Esophagus (tissue), 2 donors: ENCODE results near the gene SAMD13. TPM values are rescaled to one million over a fixed set of nuclear protein-coding genes. Genes with fewer than 3 reads are reported as not detected.

Experiments
- H3K27ac ChIP-seq, 2 donors: one replicate each; pipeline ENCODE4 v1.5.1; 2013; ENCODE audit warnings: low read depth in 2 of 2, mild to moderate bottlenecking in 2 of 2, inconsistent platforms in 1 of 2, low read length in 1 of 2, moderate library complexity in 1 of 2
- H3K27me3 ChIP-seq, 2 donors: one replicate each; pipeline ENCODE4 v1.6.1; 2013; ENCODE audit warnings: low read length in 2 of 2, control low read depth in 1 of 2, mild to moderate bottlenecking in 1 of 2; ENCODE audit not compliant: insufficient read depth in 2 of 2, control insufficient read depth in 1 of 2
- H3K36me3 ChIP-seq, 2 donors: one replicate each; pipeline ENCODE4 v1.6.1; 2013; ENCODE audit warnings: low read length in 1 of 2; ENCODE audit not compliant: control insufficient read depth in 2 of 2, insufficient read depth in 2 of 2
- H3K4me1 ChIP-seq, 2 donors: one replicate each; pipeline ENCODE4 v1.6.1; 2013; ENCODE audit warnings: low read length in 1 of 2; ENCODE audit not compliant: control insufficient read depth in 2 of 2, insufficient read depth in 2 of 2
- H3K4me3 ChIP-seq, 2 donors: one replicate each; pipeline ENCODE4 v1.5.1; 2013; ENCODE audit warnings: low read length in 2 of 2, mild to moderate bottlenecking in 2 of 2, low read depth in 1 of 2, moderate library complexity in 1 of 2
- H3K9me3 ChIP-seq, 2 donors: one replicate each; pipeline ENCODE4 v1.6.1; 2013; ENCODE audit warnings: mild to moderate bottlenecking in 2 of 2, low read depth in 1 of 2, low read length in 1 of 2, moderate library complexity in 1 of 2; ENCODE audit not compliant: control insufficient read depth in 2 of 2, insufficient read depth in 1 of 2
- WGBS, 2 donors: extraction: QIAGEN DNeasy Blood & Tissue Kit; methylation state at CpG; one replicate each; pipeline ENCODE4 v1.1.7; 2013; 5-methylcytosine and 5-hydroxymethylcytosine counted together
- polyA plus RNA-seq, 2 donors: library from polyadenylated mRNA; stranded (reverse); fragments of 200-250 nt; gene quantifications; one replicate each; pipeline ENCODE4 v1.2.3, GENCODE V29; 2013
- donor health status: healthy with polysubstance abuse.
- donor health status: Bipolar disorder and iron deficiency.

Gene SAMD13
- polyA plus RNA-seq, 2 donors, result 0.45 to 0.59 TPM

DNA sequence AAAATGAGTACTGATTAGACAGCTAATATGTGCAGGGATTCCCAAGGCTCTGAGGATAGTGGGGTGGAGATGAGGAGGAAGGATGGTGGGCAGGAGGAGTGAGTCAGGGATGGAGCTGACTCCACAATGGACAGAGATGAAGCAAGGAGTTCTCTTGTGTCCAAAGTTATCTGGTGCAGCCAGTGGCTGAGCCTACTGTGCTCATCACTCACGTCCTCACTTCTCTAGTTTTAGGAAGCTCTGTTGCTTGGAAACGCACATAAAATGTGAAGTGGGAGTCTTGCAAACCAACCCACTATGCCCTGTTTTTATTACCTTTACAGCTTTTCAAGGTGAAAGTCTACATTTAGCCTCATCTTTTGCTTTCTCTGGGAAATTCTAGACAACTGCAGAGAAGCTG, 36.5 kb upstream of the SAMD13 start:
- no peaks in the 10 kb centered on the region for H3K9me3 ChIP-seq
- H3K4me3 ChIP-seq, result no peak overlapping the region
- no peaks in the 10 kb centered on the region for H3K36me3 ChIP-seq
- H3K4me1 ChIP-seq, result no peaks in the 10 kb centered on the region
- 83 to 90% methylated on average over 2 of the region's 2 CpGs for WGBS, 2 donors
- no peak overlapping the region for H3K27ac ChIP-seq
- H3K27me3 ChIP-seq, result no peaks in the 10 kb centered on the region

DNA sequence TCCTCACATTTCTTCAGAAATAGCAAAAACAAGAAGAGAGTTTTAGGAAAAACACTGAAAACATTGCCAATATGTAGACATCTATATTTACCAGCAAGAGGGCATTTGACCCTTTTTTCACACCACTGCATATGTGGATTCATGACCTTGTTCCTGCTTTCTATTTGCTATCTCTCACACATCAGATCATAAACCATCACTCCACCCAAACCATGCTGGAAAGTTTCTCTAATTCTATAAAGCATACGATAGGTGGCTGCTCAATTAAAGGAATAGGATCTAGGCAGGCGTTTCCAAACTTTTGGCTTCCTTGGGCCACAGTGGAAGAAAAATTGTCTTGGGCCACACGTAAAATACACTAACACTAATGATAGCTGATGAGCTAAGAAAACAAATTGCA, 35.6 kb upstream of the SAMD13 start:
- peaks cover 0 to 1% of the 10 kb centered on the region in 2 donors for H3K4me1 ChIP-seq
- H3K36me3 ChIP-seq, result no peaks in the 10 kb centered on the region
- no peaks in the 10 kb centered on the region for H3K27me3 ChIP-seq
- 91 to 94% methylated on average over 3 of the region's 3 CpGs for WGBS, 2 donors
- no peaks in the 10 kb centered on the region for H3K9me3 ChIP-seq
- H3K27ac ChIP-seq, result no peak overlapping the region
- H3K4me3 ChIP-seq, result no peak overlapping the region

DNA sequence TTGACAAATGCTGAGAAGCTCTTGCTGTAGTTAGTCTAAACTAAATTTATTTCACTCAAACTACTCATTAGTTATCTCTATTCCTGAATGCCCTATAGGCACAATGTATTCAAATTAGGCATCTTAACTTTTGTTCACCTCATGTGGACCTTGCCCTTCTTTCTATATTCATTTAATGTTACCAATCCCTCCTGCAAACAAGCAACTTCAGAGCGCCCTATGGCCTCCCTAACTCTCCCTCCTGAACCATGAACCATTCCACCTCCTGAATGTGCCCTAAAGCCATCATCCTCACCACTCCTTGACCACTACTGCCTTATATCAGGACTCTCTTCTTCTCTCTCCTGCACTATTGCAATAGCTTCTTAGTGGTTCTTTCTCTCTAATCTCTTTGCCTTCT, 34.8 kb upstream of the SAMD13 start:
- no peak overlapping the region for H3K27ac ChIP-seq
- H3K4me1 ChIP-seq, result peaks cover 0 to 3% of the 10 kb centered on the region in 2 donors
- H3K4me3 ChIP-seq, result no peak overlapping the region
- H3K36me3 ChIP-seq, result no peaks in the 10 kb centered on the region
- H3K9me3 ChIP-seq, result no peaks in the 10 kb centered on the region
- H3K27me3 ChIP-seq, result no peaks in the 10 kb centered on the region
- WGBS, 2 donors, result 0 to 3% methylated on average over 1 of the region's 1 CpG

DNA sequence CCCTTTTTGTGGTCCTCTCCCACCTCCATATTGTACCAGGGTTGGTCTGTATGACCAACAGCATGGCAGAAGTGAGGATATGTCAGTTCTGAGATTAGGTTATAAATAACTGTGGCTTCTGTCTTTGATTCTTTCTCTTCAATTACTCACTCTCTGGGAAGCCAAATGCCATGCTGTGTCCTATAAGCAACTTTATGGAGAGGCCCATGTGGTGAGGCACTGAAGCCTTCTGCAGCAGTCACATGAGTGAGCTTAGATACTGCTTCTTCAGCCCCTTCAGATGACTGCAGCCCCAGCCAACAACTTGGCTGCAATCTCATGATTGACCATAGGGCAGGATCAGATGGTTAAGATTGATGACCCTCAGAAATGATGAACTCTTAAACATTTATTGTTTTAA, 34.0 kb upstream of the SAMD13 start:
- Histone ChIP-seq H3K9me3 (no peaks in the 10 kb centered on the region), H3K27me3 (no peaks in the 10 kb centered on the region), H3K27ac (no peak overlapping the region), H3K4me3 (no peak overlapping the region), H3K36me3 (no peaks in the 10 kb centered on the region), H3K4me1 (peaks cover 0 to 3% of the 10 kb centered on the region in 2 donors)

DNA sequence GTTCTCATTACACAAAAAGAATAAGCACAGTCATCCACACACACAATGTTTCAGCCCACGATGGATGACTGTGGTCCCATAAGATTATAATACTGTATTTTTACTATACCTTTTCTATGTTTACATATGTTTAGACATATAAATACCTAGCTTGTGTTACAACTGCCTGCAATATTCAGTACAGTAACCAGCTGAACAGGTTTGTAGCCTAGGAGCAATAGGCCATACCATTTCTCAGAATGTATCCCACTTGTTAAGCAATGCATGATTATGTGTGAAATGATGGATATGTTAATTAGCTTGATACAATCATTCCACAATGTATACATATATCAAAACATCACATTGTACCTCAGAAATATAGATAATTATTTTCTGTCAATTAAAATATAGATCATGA, 33.2 kb upstream of the SAMD13 start:
- 63 to 66% methylated on average over 1 of the region's 1 CpG for WGBS, 2 donors
- Histone ChIP-seq H3K9me3 (no peaks in the 10 kb centered on the region), H3K4me3 (no peak overlapping the region), H3K27ac (no peak overlapping the region), H3K4me1 (peaks cover 0 to 3% of the 10 kb centered on the region in 2 donors), H3K27me3 (no peaks in the 10 kb centered on the region), H3K36me3 (no peaks in the 10 kb centered on the region)

DNA sequence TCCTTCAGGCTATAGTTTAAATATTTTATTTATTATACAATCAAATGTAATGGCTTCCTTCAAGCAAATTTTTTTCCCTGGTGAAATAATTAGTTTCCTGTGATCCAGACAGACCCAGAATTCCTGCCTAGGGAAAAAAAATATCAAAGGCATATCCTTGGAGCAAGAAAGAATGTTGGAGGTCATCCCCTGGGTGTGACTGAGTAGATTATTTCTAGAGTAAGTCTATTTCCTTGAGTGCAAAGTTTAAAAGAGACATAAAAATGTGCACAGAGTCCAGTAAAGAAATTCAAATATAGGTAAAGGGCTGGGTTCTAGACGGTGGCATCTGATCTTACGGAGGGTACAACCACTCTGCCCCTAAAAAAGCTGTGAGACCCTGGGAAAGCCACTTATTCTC, 32.2 kb upstream of the SAMD13 start:
- H3K4me1 ChIP-seq, result peaks cover 0 to 3% of the 10 kb centered on the region in 2 donors
- no peak overlapping the region for H3K27ac ChIP-seq
- no peak overlapping the region for H3K4me3 ChIP-seq
- no peaks in the 10 kb centered on the region for H3K9me3 ChIP-seq
- no peaks in the 10 kb centered on the region for H3K36me3 ChIP-seq
- 24 to 41% methylated on average over 2 of the region's 2 CpGs for WGBS, 2 donors
- H3K27me3 ChIP-seq, result no peaks in the 10 kb centered on the region

DNA sequence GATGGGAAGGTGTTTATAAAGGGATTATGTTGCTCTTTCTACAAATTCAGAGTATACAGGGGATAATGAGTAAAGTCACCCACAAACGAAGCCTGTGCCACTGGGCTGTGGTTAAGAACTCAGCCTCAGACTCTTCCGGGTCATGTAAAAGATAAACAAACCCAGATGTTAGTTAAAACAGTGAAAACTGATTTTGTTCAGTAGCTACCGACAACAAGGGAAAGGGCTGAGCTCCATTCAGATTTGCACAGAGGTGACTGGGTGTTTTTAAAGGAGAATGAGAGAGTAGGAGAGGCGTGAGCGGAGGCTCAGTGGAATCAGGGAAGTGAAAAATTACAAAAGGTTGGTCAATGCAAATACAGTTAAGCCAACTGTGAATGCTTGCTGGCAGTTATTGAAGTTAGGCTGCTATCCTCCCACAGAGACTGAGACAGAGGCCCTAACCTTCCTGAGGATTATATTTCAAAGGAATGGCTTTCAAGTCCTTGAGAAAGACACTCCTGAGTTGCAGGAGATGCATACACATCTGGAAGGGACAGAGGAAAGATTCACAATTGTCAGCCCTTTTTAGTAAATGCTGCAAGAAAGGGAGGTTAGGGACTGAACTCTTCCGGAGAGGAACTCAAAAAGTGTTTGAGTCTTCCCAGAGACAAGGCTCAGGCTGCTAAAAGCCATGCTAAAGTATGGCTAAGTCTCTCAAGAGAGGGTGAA, 29.9 kb upstream of the SAMD13 start:
- no peaks in the 10 kb centered on the region for H3K9me3 ChIP-seq
- 33 to 38% methylated on average over 6 of the region's 6 CpGs for WGBS, 2 donors
- H3K27me3 ChIP-seq, result no peaks in the 10 kb centered on the region
- H3K4me1 ChIP-seq, result peaks cover 0 to 3% of the 10 kb centered on the region in 2 donors
- H3K36me3 ChIP-seq, result no peaks in the 10 kb centered on the region
- peak overlapping the region; percentile 78 to 86 for H3K27ac ChIP-seq
- H3K4me3 ChIP-seq, result no peak overlapping the region

DNA sequence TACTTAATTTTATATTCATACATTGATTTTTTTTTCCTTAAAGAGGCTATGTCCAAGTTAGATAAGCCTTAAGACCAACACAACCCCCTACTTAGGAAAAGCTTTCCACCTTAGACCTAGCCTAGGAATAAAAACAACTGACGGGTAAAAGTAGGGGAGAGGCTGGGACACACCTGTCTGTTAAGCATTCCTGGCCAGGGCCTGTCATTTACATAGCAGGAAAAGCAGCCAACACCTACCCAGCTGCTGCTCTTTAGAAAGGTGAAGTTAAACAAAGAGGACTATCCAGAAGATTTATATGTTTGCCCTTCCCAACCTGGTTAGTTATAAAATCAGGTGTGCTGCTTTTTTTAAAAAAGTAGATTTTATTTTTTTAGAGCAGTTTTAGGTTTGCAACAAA, 29.1 kb upstream of the SAMD13 start:
- WGBS, 2 donors, result 54 to 66% methylated on average over 1 of the region's 1 CpG
- H3K36me3 ChIP-seq, result no peaks in the 10 kb centered on the region
- H3K27me3 ChIP-seq, result no peaks in the 10 kb centered on the region
- peak overlapping the region; percentile 13 to 58 for H3K27ac ChIP-seq
- peaks cover 0 to 3% of the 10 kb centered on the region in 2 donors for H3K4me1 ChIP-seq
- H3K4me3 ChIP-seq, result no peak overlapping the region
- H3K9me3 ChIP-seq, result no peaks in the 10 kb centered on the region

DNA sequence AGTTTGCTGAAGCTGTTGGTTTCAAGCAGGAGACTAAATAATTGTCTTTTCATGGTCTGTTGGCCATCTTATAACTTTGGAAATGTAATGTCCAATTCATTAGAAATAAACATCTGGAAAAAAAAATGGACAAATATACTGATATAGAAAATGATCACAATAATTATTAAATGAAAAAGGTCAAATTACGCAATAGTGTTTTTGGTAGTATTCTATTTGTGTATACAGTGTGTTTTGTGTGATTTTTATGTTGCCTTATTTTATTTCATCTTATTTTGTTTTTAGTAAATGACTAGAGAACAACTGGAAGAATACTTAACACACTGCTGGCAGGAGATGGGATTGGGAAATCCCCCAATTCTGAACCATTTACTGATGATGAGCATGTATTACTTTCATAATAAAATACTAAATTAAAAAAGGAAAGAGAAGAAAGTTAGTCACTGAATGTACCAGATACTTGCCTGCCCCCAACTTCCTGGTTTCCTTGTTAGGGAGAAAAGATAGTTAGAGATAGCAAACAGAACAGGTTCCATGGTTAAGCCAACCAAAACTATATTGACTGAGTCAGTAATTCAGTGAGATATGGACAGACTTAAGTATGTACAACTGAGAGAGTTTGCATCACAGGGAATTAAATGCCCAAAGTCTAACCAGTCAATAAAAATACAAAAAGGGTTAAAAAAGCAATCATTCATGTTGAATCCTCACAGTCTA, 24.0 kb upstream of the SAMD13 start:
- H3K27me3 ChIP-seq, result no peaks in the 10 kb centered on the region
- no peaks in the 10 kb centered on the region for H3K4me1 ChIP-seq
- H3K9me3 ChIP-seq, result no peaks in the 10 kb centered on the region
- H3K4me3 ChIP-seq, result no peak overlapping the region
- no peaks in the 10 kb centered on the region for H3K36me3 ChIP-seq
- 96 to 97% methylated on average over 1 of the region's 1 CpG for WGBS, 2 donors
- H3K27ac ChIP-seq, result no peak overlapping the region

DNA sequence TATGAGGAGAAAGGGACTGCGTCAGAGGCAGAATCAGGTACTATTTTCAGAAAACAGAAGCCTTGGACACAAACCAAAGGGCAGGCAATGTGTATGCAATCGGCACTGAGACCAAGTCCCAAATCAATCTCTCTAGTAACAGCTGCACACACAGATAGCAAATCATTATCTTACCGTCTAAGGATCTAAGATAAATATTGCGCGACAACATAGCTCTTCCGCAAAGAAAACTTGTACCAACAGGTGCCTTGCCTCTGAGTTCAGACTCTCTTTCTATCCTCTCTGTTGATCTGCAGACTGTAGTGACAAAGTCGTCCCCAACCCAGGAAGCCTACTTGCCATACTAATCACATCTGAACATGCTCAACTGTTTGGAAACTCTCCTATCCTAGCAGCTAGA, 22.6 kb upstream of the SAMD13 start:
- no peaks in the 10 kb centered on the region for H3K4me1 ChIP-seq
- no peak overlapping the region for H3K4me3 ChIP-seq
- no peaks in the 10 kb centered on the region for H3K27me3 ChIP-seq
- no peaks in the 10 kb centered on the region for H3K36me3 ChIP-seq
- WGBS, 2 donors, result 40 to 56% methylated on average over 7 of the region's 7 CpGs
- H3K27ac ChIP-seq, result no peak overlapping the region
- H3K9me3 ChIP-seq, result no peaks in the 10 kb centered on the region
